Measurements from ENCODE around the gene KDM7A. TPM values are rescaled to one million over a fixed set of nuclear protein-coding genes. Genes with fewer than 3 reads are reported as not detected.

Gene KDM7A
- total RNA-seq, 1 donor from 2014 or later: 14.8 TPM

DNA sequence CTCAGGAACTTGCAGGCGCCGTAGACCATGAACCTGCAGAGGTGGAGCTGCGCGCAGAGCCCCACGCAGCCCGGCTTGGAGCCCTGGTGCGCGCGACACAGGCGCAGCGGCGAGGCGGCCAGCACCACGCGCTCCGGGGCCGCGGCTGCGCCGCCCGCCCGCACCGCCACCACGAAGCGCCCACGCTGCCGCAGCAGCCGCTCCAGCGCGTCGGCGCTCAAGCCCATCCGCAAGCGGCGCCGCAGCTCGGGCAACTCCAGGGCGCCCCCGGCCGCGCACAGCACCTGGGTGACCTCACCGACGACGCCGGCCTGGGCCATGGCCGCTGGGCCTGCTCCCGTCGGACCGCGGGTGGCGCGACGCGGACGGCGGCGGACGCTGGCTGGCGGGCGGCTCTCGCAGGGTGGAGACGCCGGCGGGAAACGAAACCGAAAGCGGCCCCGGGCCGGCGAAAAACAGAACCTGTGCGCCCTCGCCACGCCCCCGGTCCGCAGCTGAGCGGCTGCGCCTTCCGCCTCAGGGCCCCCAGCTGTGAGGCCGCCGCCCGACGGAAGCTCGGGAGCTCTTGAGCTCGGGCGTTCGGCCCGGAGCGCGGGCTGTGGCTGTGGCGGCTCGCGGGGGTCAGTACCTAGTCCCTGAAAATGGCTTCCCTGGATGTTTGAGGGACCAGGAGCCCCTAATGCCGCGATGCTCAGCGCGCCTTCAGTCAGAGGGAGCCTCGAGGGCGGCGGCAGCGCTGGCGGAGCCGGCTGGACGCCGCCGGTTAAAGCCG lies 114.1 kb downstream of the KDM7A start, which contains the start of gene PARP12:
PARP12 (minus strand) TSS at position 424 of the 772 bp plus-strand sequence; CDS start at position 320, 104 bp downstream.
- Mint-ChIP-seq H3K4me3 (ENCODE audit: unreplicated experiment) (peak within 1 kb of the TSS; percentile 83), H3K36me3 (ENCODE audit: low read depth, unreplicated experiment) (peaks cover 6% of the 10 kb centered on the region), H3K27ac (ENCODE audit: unreplicated experiment) (peak within 1 kb of the TSS; percentile 27), H3K27me3 (ENCODE audit: unreplicated experiment) (peaks cover 12% of the 10 kb centered on the region), H3K9me3 (ENCODE audit: unreplicated experiment) (no peaks in the 10 kb centered on the region), H3K4me1 (ENCODE audit: unreplicated experiment) (peaks cover 17% of the 10 kb centered on the region)
- TF ChIP-seq, protein P1, sequence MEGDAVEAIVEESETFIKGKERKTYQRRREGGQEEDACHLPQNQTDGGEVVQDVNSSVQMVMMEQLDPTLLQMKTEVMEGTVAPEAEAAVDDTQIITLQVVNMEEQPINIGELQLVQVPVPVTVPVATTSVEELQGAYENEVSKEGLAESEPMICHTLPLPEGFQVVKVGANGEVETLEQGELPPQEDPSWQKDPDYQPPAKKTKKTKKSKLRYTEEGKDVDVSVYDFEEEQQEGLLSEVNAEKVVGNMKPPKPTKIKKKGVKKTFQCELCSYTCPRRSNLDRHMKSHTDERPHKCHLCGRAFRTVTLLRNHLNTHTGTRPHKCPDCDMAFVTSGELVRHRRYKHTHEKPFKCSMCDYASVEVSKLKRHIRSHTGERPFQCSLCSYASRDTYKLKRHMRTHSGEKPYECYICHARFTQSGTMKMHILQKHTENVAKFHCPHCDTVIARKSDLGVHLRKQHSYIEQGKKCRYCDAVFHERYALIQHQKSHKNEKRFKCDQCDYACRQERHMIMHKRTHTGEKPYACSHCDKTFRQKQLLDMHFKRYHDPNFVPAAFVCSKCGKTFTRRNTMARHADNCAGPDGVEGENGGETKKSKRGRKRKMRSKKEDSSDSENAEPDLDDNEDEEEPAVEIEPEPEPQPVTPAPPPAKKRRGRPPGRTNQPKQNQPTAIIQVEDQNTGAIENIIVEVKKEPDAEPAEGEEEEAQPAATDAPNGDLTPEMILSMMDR (IDR thresholded peaks at IDR 0.05; ENCODE audit: unreplicated experiment): no peak
- peak; percentile 69 for DNase-seq (ENCODE audit: low spot score)

GRCh38 chr7:140062118-140062527 lies 114.7 kb downstream of the KDM7A start:
- Mint-ChIP-seq H3K4me1 (ENCODE audit: unreplicated experiment) (peaks cover 17% of the 10 kb centered on the region), H3K4me3 (ENCODE audit: unreplicated experiment) (peak overlapping the region; percentile 82), H3K27ac (ENCODE audit: unreplicated experiment) (no peak overlapping the region), H3K27me3 (ENCODE audit: unreplicated experiment) (peaks cover 12% of the 10 kb centered on the region), H3K9me3 (ENCODE audit: unreplicated experiment) (no peaks in the 10 kb centered on the region), H3K36me3 (ENCODE audit: low read depth, unreplicated experiment) (peaks cover 11% of the 10 kb centered on the region)
- DNase-seq (ENCODE audit: low spot score): no peak
- TF ChIP-seq, protein P1 (IDR thresholded peaks at IDR 0.05; ENCODE audit: unreplicated experiment): no peak

- H3K27ac Mint-ChIP-seq (ENCODE audit: unreplicated experiment): no peak overlapping the region
- H3K4me3 Mint-ChIP-seq (ENCODE audit: unreplicated experiment): peak overlapping the region; percentile 5
- H3K27me3 Mint-ChIP-seq (ENCODE audit: unreplicated experiment): peaks cover 12% of the 10 kb centered on the region
- TF ChIP-seq, protein P1 (IDR thresholded peaks at IDR 0.05; ENCODE audit: unreplicated experiment): no peak
- peaks cover 12% of the 10 kb centered on the region for H3K36me3 Mint-ChIP-seq (ENCODE audit: low read depth, unreplicated experiment)
- H3K4me1 Mint-ChIP-seq (ENCODE audit: unreplicated experiment): peaks cover 17% of the 10 kb centered on the region
- no peaks in the 10 kb centered on the region for H3K9me3 Mint-ChIP-seq (ENCODE audit: unreplicated experiment)
- DNase-seq (ENCODE audit: low spot score): no peak
Measured at GRCh38 chr7:140061607-140061930, 115.2 kb downstream of the KDM7A start.

- H3K9me3 Mint-ChIP-seq (ENCODE audit: unreplicated experiment): no peaks in the 10 kb centered on the region
- peaks cover 17% of the 10 kb centered on the region for H3K4me1 Mint-ChIP-seq (ENCODE audit: unreplicated experiment)
- H3K27me3 Mint-ChIP-seq (ENCODE audit: unreplicated experiment): peaks cover 12% of the 10 kb centered on the region
- no peak for DNase-seq (ENCODE audit: low spot score)
- H3K36me3 Mint-ChIP-seq (ENCODE audit: low read depth, unreplicated experiment): peaks cover 12% of the 10 kb centered on the region
- TF ChIP-seq, protein P1 (IDR thresholded peaks at IDR 0.05; ENCODE audit: unreplicated experiment): no peak
- H3K4me3 Mint-ChIP-seq (ENCODE audit: unreplicated experiment): peak overlapping the region; percentile 5
- H3K27ac Mint-ChIP-seq (ENCODE audit: unreplicated experiment): peak overlapping the region; percentile 16
Measured at GRCh38 chr7:140060788-140061606, 115.8 kb downstream of the KDM7A start.
